Upper lobe of left lung (tissue), 6 donors: ENCODE measurements around the gene RCL1. TPM values are rescaled to one million over a fixed set of nuclear protein-coding genes. Genes with fewer than 3 reads are reported as not detected.
"Not testable (repeated sequence)": the region's sequence is repeated elsewhere in the genome, so short reads cannot be mapped to it uniquely, and the experiment has no call there.

Experiments
- ATAC-seq, 2 donors: fragments of 200-7000 bp; cut with Tn5 transposase; one replicate each; pipeline ENCODE4 v1.9.1; 2022; ENCODE audit warnings: mild to moderate bottlenecking in 2 of 2, moderate library complexity in 2 of 2; ENCODE audit not compliant: low FRiP score in 2 of 2
- DNase-seq, 2 donors: peaks; one replicate each; pipeline ENCODE4 v3.0.0-alpha.2; 2019 to 2020
- H3K27ac ChIP-seq, 4 donors: fragments of 200-600 bp; sonication (generic); one replicate each; pipeline ENCODE4 v1.5.1; 2016 to 2019
- H3K27me3 ChIP-seq, 4 donors: fragments of 200-600 bp; sonication (generic); one replicate each; pipeline ENCODE4 v1.5.1; 2017 to 2019
- H3K36me3 ChIP-seq, 4 donors: fragments of 200-600 bp; sonication (generic); one replicate each; pipeline ENCODE4 v1.5.1; 2016 to 2019
- H3K4me1 ChIP-seq, 4 donors: fragments of 200-600 bp; sonication (generic); one replicate each; pipeline ENCODE4 v1.5.1; 2018 to 2019
- H3K4me3 ChIP-seq, 4 donors: fragments of 200-600 bp; sonication (generic); one replicate each; pipeline ENCODE4 v1.5.1; 2017 to 2019; ENCODE audit warnings: mild to moderate bottlenecking in 2 of 4, moderate library complexity in 1 of 4
- H3K9me3 ChIP-seq, 4 donors: fragments of 200-600 bp; sonication (generic); one replicate each; pipeline ENCODE4 v1.5.1; 2018 to 2019
- EP300 ChIP-seq, 4 donors: sonication (generic); formaldehyde crosslinking; IDR thresholded peaks; one replicate each; pipeline ENCODE4 v1.5.1; 2017; ENCODE audit warnings: antibody characterized with exemption in 4 of 4, control low read depth in 2 of 4
- POLR2A ChIP-seq, 4 donors: fragments of 450-650 bp; IDR thresholded peaks; one replicate each; pipeline ENCODE4 v1.5.1; 2016 to 2017; ENCODE audit warnings: antibody characterized with exemption in 4 of 4, mild to moderate bottlenecking in 2 of 4
- POLR2AphosphoS5 ChIP-seq, 2 donors: sonication (generic); formaldehyde crosslinking; IDR thresholded peaks; one replicate each; pipeline ENCODE4 v1.5.1; 2017; ENCODE audit warnings: antibody characterized with exemption in 2 of 2
- WGBS, 2 donors: methylation state at CpG; one replicate each; pipeline ENCODE4 v1.1.5; 2017 to 2018; 5-methylcytosine and 5-hydroxymethylcytosine counted together
- total RNA-seq, 6 donors: library from RNA; depleted of rRNA in 4 of 6; stranded (reverse); fragments of >200 nt in 4 of 6; gene quantifications; one replicate each; pipeline versions ENCODE4 v1.1.0 to v1.2.1, GENCODE V29; 2016 to 2021
- TF ChIP-seq, protein P1 (sequence below), 6 experiments: fragments of 450-650 bp in 4 of 6; fragments of 200-600 bp in 2 of 6; sonication (generic) in 2 of 6; IDR thresholded peaks; one replicate each; pipeline ENCODE4 v1.5.1; 2016 to 2019; ENCODE audit warnings: antibody characterized with exemption in 6 of 6
- donor health status: DM: no; HTN: no; CAD: no; lungs with moderate emphysema.
- donor health status: DM: no; HTN: yes; CAD: no; lungs with severe emphysema.

The RCL1 gene
- total RNA-seq, 6 donors from 2014 or later: 20.8 to 63.9 (median 30.1) TPM

DNA sequence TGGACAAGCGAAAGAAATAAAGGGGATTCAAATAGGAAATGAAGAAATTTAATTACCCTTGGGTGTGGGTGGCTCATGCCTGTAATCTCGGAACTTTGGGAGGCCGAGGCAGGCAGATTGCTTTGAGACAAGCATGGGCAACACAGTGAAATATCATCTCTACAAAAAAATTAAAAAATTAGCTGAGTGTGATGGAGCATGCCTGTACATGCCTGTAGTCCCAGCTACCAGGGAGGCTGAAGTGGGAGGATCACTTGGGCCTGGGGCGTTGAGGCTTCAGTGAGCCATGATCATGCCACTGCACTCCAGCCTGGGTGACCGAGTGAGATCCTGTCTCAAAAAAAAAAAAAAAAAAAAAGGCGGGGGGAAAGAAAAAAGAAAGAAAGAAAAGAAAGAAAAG, 4.0 kb upstream of the RCL1 start:
- Histone ChIP-seq H3K4me3 (no peak overlapping the region), H3K36me3 (no peaks in the 10 kb centered on the region), H3K9me3 (no peaks in the 10 kb centered on the region), H3K27ac (no peak overlapping the region), H3K4me1 (peaks cover 4 to 13% (median 9%) of the 10 kb centered on the region in 4 donors), H3K27me3 (no peaks in the 10 kb centered on the region)
- TF ChIP-seq EP300 (IDR thresholded peaks at IDR 0.05): no peak
- no peak for TF ChIP-seq POLR2A (IDR thresholded peaks at IDR 0.05)
- TF ChIP-seq POLR2AphosphoS5 (IDR thresholded peaks at IDR 0.05): no peak
- TF ChIP-seq, protein P1, sequence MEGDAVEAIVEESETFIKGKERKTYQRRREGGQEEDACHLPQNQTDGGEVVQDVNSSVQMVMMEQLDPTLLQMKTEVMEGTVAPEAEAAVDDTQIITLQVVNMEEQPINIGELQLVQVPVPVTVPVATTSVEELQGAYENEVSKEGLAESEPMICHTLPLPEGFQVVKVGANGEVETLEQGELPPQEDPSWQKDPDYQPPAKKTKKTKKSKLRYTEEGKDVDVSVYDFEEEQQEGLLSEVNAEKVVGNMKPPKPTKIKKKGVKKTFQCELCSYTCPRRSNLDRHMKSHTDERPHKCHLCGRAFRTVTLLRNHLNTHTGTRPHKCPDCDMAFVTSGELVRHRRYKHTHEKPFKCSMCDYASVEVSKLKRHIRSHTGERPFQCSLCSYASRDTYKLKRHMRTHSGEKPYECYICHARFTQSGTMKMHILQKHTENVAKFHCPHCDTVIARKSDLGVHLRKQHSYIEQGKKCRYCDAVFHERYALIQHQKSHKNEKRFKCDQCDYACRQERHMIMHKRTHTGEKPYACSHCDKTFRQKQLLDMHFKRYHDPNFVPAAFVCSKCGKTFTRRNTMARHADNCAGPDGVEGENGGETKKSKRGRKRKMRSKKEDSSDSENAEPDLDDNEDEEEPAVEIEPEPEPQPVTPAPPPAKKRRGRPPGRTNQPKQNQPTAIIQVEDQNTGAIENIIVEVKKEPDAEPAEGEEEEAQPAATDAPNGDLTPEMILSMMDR (IDR thresholded peaks at IDR 0.05): no peak
- ATAC-seq: no peak
- DNase-seq: no peak
- WGBS, 2 donors: 89 to 95% methylated on average over 6 of the region's 6 CpGs

DNA sequence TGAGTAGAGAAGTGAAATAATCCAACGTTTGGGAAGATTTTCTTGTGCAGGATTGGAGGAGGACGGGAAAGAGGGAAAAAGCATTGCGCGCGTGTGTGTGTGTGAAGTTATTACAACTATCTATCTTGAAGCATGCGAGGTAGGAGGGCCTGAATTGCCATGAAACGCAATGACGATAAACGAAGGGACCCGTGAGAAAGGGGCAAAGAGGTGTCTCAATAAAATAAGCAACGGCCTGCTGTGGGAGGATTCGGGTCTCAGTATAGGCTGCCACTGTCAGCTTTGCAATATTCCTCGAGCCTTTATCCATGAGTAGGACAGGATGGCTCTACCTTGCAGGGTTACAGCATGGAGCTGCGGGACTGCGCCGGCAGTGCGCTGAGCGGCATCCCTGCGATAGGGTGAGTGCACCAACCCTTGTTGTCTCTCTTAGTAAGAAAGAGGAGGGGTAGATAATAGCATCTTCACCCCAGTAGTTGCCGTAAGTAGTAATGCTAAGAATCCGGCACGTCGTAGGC, 631 bp upstream of the RCL1 start:
- Histone ChIP-seq H3K27ac (peak overlapping the region; percentile 24 to 92 (median 78)), H3K36me3 (no peaks in the 10 kb centered on the region), H3K27me3 (no peaks in the 10 kb centered on the region), H3K9me3 (no peaks in the 10 kb centered on the region), H3K4me1 (peaks cover 24 to 46% (median 29%) of the 10 kb centered on the region in 4 donors), H3K4me3 (peak overlapping the region; percentile 25 to 99 (median 98))
- WGBS, 2 donors: 3 to 5% methylated on average over 19 to 23 of the region's 23 CpGs
- DNase-seq (no peak), ATAC-seq (peak; percentile 51 to 58)
- no peak for TF ChIP-seq POLR2A (IDR thresholded peaks at IDR 0.05)
- TF ChIP-seq, protein P1 (IDR thresholded peaks at IDR 0.05): no peak
- no peak for TF ChIP-seq POLR2AphosphoS5 (IDR thresholded peaks at IDR 0.05)
- TF ChIP-seq EP300 (IDR thresholded peaks at IDR 0.05): no peak

DNA sequence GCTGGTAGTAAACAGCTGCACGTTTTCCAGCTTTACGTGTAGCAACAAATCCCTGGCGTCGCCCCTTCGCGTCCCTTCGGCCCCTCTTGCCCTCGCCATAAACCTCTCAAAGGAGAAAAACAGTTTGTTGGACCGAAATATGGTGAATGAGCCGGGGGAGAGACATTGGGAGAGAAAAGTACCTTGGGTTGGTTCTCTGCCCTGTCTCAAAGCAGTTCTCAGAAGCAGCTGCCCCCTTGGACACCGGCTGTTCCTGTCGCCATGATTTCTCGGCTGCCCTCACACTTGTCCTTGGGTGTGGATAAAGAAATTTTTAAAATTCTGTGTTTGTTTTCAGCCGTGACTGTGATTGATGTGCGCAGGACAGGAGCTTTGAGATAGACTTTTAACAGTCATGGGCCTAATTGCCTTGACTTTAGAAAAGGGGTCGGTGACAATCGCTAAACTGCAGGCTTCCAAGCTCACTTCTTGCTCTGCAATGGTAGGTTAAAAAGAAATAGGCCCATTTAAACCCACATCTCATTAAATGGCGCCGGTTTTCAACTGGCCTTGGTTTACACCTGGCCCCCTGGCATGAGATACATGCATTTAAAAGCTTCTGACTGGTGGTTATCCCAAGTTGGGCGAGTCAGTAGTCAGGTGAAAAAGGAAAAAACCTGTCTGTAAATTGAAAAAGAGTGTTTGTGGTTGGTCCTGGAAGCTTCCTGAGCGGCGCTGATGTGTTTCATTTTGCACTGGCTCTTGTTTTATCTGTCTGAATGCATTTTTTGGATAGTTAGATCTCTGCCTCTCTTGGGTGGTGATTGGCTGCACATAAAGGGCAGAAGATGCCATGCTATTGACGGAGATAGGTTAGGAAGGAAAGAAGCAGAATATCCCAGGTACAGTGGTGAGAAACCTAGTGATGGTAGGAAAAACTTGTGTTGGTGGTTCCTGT, 983 bp downstream of the RCL1 start:
- Histone ChIP-seq H3K36me3 (no peaks in the 10 kb centered on the region), H3K4me3 (peak overlapping the region; percentile 68 to 99 (median 98)), H3K9me3 (no peaks in the 10 kb centered on the region), H3K27ac (peak overlapping the region; percentile 91 to 92 (median 92)), H3K4me1 (peaks cover 38 to 63% (median 45%) of the 10 kb centered on the region in 4 donors), H3K27me3 (no peaks in the 10 kb centered on the region)
- TF ChIP-seq POLR2AphosphoS5 (IDR thresholded peaks at IDR 0.05) (no peak), POLR2A (IDR thresholded peaks at IDR 0.05) (no peak), EP300 (IDR thresholded peaks at IDR 0.05) (no peak)
- TF ChIP-seq, protein P1 (IDR thresholded peaks at IDR 0.05): no peak
- DNase-seq (no peak), ATAC-seq (no peak)
- WGBS, 2 donors: 16 to 18% methylated on average over 21 to 23 of the region's 23 CpGs

DNA sequence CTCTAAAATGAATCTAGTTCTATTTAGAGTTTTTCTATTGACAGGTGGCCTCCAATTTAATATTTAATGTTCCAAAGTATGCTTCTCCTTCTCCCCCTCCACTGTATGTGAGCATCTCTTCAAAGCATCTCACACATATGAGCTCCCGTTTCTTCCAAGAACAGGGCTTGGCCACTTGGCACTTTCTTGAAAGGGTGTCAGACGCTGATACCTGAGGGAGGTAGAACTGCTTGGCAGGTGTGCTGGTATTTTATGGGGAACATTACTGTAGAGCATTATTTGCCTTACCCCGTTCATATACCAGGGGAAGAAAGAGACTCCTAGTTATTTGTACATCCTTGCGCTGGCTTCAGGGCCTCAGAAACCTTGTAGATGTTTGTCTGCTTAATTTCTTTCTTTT, 1.9 kb downstream of the RCL1 start:
- TF ChIP-seq POLR2AphosphoS5 (IDR thresholded peaks at IDR 0.05) (no peak), POLR2A (IDR thresholded peaks at IDR 0.05) (no peak), EP300 (IDR thresholded peaks at IDR 0.05) (no peak)
- TF ChIP-seq, protein P1 (IDR thresholded peaks at IDR 0.05): no peak
- H3K27me3 ChIP-seq: no peaks in the 10 kb centered on the region
- H3K4me1 ChIP-seq: peaks cover 44 to 69% (median 51%) of the 10 kb centered on the region in 4 donors
- no peaks in the 10 kb centered on the region for H3K36me3 ChIP-seq
- DNase-seq (no peak), ATAC-seq (no peak)
- H3K9me3 ChIP-seq: no peaks in the 10 kb centered on the region
- WGBS, 2 donors: 75 to 84% methylated on average over 4 of the region's 4 CpGs
- peak overlapping the region in 2 of 4 donors; percentile 98 to 99 for H3K4me3 ChIP-seq
- peak overlapping the region in 2 of 4 donors; percentile 20 to 92 for H3K27ac ChIP-seq

DNA sequence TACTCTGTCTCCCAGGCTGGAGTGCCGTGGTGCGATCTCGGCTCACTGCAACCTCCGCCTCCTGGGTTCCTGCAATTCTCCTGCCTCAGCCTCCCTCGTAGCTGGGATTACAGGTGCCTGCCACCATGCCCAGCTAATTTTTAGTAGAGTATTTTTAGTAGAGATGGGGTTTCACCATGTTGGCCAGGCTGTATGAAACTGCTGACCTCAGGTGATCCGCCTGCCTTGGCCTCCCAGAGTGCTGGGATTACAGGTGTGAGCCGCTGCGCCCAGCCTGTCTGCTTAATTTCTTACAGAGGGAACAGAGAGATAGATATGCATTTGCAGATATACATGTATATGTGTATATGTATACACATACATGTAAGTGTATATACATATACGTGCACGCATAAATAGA, 2.4 kb downstream of the RCL1 start:
- not testable (repeated sequence) for H3K27me3 ChIP-seq, DNase-seq, H3K36me3 ChIP-seq, ATAC-seq, H3K9me3 ChIP-seq
- Histone ChIP-seq H3K4me3 (peak overlapping the region in 1 of 4 donors; percentile 98), H3K4me1 (peaks cover 44 to 69% (median 51%) of the 10 kb centered on the region in 4 donors), H3K27ac (peak overlapping the region in 2 of 4 donors; percentile 20 to 92)
- 94 to 96% methylated on average over 10 of the region's 10 CpGs for WGBS, 2 donors
